ENCODE results near the gene GSDME. TPM values are rescaled to one million over a fixed set of nuclear protein-coding genes. Genes with fewer than 3 reads are reported as not detected.

GSDME gene
- total and polyA plus RNA-seq, 4 donors = 3.2 to 4.0 (median 3.7) TPM

DNA sequence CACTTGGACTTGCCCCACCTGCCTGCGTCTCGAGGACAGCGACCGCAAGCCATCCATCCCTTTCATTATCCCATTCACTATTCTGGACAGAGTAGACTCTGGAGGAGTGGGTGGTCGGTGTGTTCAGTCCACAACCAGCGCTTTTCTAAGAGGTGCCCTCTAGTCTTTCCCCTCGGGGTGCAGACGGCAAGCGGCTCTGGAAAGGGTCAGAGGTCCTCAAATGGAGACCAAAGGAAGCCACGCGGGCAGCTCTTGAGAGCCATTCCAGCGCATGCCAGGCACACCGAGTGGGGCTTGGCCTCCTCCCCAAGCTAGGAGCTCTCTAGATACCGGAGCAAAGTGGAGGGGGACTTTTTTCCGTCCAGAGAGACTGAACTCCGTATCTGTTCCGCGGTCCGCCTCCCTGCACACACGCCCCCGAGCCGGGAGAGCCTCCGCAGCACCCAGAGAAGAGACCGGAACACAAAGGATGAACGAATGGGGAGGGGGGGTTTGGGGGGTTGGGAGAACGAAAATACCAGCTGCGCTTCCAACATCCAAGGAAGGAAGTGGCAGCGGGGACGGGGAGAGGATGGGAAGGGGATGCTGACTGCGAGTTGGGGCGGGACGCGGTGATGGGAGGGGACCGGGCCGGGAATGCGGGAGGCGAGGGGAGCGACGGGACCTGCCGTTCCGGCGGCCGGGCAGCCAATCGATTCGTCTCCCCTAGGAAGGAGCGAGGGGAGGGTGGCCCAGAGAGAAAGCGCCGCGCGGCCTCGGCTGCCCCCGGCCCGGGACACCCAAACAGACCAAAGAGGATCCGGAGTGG lies 515 bp downstream of the GSDME start:
- TF ChIP-seq FOXA1 (IDR thresholded peaks at IDR 0.05) (no peak), RAD21 (IDR thresholded peaks at IDR 0.05) (no peak), HNF4A (conservative IDR thresholded peaks at IDR 0.05) (no peak), YY1 (IDR thresholded peaks at IDR 0.05) (no peak), SP1 (IDR thresholded peaks at IDR 0.05) (no peak), HNF4G (IDR thresholded peaks at IDR 0.05) (no peak), FOXA2 (IDR thresholded peaks at IDR 0.05) (no peak), RXRA (IDR thresholded peaks at IDR 0.05) (no peak), NR2F2 (IDR thresholded peaks at IDR 0.05) (no peak), TAF1 (conservative IDR thresholded peaks at IDR 0.05) (no peak), GABPA (IDR thresholded peaks at IDR 0.05 in 1 of 2, conservative IDR thresholded peaks at IDR 0.05 in 1 of 2) (no peak), EGR1 (IDR thresholded peaks at IDR 0.05; ENCODE audit: low read depth in 2 of 2) (no peak), JUND (IDR thresholded peaks at IDR 0.05) (no peak)
- TF ChIP-seq, protein P1, sequence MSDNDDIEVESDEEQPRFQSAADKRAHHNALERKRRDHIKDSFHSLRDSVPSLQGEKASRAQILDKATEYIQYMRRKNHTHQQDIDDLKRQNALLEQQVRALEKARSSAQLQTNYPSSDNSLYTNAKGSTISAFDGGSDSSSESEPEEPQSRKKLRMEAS (IDR thresholded peaks at IDR 0.05) = no peak
- TF ChIP-seq, protein P2, sequence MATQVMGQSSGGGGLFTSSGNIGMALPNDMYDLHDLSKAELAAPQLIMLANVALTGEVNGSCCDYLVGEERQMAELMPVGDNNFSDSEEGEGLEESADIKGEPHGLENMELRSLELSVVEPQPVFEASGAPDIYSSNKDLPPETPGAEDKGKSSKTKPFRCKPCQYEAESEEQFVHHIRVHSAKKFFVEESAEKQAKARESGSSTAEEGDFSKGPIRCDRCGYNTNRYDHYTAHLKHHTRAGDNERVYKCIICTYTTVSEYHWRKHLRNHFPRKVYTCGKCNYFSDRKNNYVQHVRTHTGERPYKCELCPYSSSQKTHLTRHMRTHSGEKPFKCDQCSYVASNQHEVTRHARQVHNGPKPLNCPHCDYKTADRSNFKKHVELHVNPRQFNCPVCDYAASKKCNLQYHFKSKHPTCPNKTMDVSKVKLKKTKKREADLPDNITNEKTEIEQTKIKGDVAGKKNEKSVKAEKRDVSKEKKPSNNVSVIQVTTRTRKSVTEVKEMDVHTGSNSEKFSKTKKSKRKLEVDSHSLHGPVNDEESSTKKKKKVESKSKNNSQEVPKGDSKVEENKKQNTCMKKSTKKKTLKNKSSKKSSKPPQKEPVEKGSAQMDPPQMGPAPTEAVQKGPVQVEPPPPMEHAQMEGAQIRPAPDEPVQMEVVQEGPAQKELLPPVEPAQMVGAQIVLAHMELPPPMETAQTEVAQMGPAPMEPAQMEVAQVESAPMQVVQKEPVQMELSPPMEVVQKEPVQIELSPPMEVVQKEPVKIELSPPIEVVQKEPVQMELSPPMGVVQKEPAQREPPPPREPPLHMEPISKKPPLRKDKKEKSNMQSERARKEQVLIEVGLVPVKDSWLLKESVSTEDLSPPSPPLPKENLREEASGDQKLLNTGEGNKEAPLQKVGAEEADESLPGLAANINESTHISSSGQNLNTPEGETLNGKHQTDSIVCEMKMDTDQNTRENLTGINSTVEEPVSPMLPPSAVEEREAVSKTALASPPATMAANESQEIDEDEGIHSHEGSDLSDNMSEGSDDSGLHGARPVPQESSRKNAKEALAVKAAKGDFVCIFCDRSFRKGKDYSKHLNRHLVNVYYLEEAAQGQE (IDR thresholded peaks at IDR 0.05) = no peak
- TF ChIP-seq, protein P3, sequence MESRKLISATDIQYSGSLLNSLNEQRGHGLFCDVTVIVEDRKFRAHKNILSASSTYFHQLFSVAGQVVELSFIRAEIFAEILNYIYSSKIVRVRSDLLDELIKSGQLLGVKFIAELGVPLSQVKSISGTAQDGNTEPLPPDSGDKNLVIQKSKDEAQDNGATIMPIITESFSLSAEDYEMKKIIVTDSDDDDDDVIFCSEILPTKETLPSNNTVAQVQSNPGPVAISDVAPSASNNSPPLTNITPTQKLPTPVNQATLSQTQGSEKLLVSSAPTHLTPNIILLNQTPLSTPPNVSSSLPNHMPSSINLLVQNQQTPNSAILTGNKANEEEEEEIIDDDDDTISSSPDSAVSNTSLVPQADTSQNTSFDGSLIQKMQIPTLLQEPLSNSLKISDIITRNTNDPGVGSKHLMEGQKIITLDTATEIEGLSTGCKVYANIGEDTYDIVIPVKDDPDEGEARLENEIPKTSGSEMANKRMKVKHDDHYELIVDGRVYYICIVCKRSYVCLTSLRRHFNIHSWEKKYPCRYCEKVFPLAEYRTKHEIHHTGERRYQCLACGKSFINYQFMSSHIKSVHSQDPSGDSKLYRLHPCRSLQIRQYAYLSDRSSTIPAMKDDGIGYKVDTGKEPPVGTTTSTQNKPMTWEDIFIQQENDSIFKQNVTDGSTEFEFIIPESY (IDR thresholded peaks at IDR 0.05) = no peak
- TF ChIP-seq, protein P4, sequence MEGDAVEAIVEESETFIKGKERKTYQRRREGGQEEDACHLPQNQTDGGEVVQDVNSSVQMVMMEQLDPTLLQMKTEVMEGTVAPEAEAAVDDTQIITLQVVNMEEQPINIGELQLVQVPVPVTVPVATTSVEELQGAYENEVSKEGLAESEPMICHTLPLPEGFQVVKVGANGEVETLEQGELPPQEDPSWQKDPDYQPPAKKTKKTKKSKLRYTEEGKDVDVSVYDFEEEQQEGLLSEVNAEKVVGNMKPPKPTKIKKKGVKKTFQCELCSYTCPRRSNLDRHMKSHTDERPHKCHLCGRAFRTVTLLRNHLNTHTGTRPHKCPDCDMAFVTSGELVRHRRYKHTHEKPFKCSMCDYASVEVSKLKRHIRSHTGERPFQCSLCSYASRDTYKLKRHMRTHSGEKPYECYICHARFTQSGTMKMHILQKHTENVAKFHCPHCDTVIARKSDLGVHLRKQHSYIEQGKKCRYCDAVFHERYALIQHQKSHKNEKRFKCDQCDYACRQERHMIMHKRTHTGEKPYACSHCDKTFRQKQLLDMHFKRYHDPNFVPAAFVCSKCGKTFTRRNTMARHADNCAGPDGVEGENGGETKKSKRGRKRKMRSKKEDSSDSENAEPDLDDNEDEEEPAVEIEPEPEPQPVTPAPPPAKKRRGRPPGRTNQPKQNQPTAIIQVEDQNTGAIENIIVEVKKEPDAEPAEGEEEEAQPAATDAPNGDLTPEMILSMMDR (IDR thresholded peaks at IDR 0.05; ENCODE audit: low read depth, low read length, missing input control) = no peak
- TF ChIP-seq, protein P5, sequence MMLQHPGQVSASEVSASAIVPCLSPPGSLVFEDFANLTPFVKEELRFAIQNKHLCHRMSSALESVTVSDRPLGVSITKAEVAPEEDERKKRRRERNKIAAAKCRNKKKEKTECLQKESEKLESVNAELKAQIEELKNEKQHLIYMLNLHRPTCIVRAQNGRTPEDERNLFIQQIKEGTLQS (IDR thresholded peaks at IDR 0.05) = no peak
- 9% methylated on average over 54 of the region's 54 CpGs for WGBS
- peaks cover 0 to 12% (median 7%) of the 10 kb centered on the region in 4 donors for H3K4me1 ChIP-seq (ENCODE audit: control insufficient read depth in 4 of 4, insufficient read depth in 4 of 4, low read length in 3 of 4)
- peak; percentile 41 for DNase-seq (ENCODE audit: low spot score)
- no peaks in the 10 kb centered on the region for H3K9me3 ChIP-seq (ENCODE audit: control insufficient read depth in 4 of 4, low read length in 3 of 4)
- peak overlapping the region; percentile 37 to 93 (median 83) for H3K4me3 ChIP-seq (ENCODE audit: low read depth in 1 of 3, low read length in 3 of 3)
- H3K27me3 ChIP-seq (ENCODE audit: control insufficient read depth in 4 of 4, insufficient read depth in 4 of 4, low read length in 3 of 4) = no peaks in the 10 kb centered on the region
- H3K27ac ChIP-seq (ENCODE audit: low read depth in 1 of 2, low read length in 2 of 2) = no peak overlapping the region
- no peak overlapping the region for H3K9ac ChIP-seq (ENCODE audit: low read depth in 1 of 2, low read length in 2 of 2)
- H3K36me3 ChIP-seq (ENCODE audit: control insufficient read depth in 4 of 4, insufficient read depth in 3 of 4, low read depth in 1 of 4, low read length in 3 of 4) = no peaks in the 10 kb centered on the region

All from liver (tissue), 9 donors.